ENCODE data around the gene FOXD2.
A peak's percentile ranks its signal among the peaks of the same experiment; 100 is the strongest.

FOXD2 gene

GRCh38 chr1:47416319-47417169, 21.3 kb upstream of the FOXD2 start:
- DNase-seq = no peak

- DNase-seq = no peak
Observed at GRCh38 chr1:47417170-47418044, 20.4 kb upstream of the FOXD2 start.

- no peak for DNase-seq
Observed at GRCh38 chr1:47418122-47418521, 19.7 kb upstream of the FOXD2 start.

- DNase-seq = no peak
Observed at GRCh38 chr1:47418681-47419325, 19.0 kb upstream of the FOXD2 start.

- DNase-seq = no peak
Observed at GRCh38 chr1:47420547-47420946, 17.3 kb upstream of the FOXD2 start.

GRCh38 chr1:47423872-47424271, 14.0 kb upstream of the FOXD2 start:
- DNase-seq = no peak

GRCh38 chr1:47424336-47424982, 13.4 kb upstream of the FOXD2 start:
- DNase-seq = peak in 4 of 58 donors; percentile 1 to 10 (median 2)

GRCh38 chr1:47431534-47431933, 6.3 kb upstream of the FOXD2 start:
- no peak for DNase-seq

GRCh38 chr1:47432071-47433036, 5.5 kb upstream of the FOXD2 start:
- DNase-seq = peak in 52 of 58 donors; percentile 1 to 82 (median 36)

GRCh38 chr1:47433037-47433421, 4.8 kb upstream of the FOXD2 start:
- DNase-seq = no peak

- no peak for DNase-seq
Observed at GRCh38 chr1:47433477-47434050, 4.3 kb upstream of the FOXD2 start.

GRCh38 chr1:47434051-47434842, 3.6 kb upstream of the FOXD2 start:
- peak in 37 of 58 donors; percentile 3 to 58 (median 20) for DNase-seq

GRCh38 chr1:47435506-47436303, 2.1 kb upstream of the FOXD2 start:
- DNase-seq = no peak

- peak in 15 of 58 donors; percentile 2 to 57 (median 10) for DNase-seq
Observed at GRCh38 chr1:47436304-47436978, 1.4 kb upstream of the FOXD2 start.

GRCh38 chr1:47436979-47437446, 831 bp upstream of the FOXD2 start:
- no peak for DNase-seq

- DNase-seq = no peak
Observed at GRCh38 chr1:47438165-47439016, 547 bp downstream of the FOXD2 start.
